ENCODE measurements around the gene ABCD2.

The ABCD2 gene

GRCh38 chr12:39619660-39620433, at the start of gene ABCD2:
Gene ABCD2 (minus strand): TSS chr12:39619803. CDS start chr12:39619615, 188 bp downstream.
- ChIA-PET CTCF (interaction anchor here (1.0 kb wide), 1 partner anchor 15 kb away, joined by 4 read pairs; no protein-coding TSS in a partner anchor), POLR2A (interaction anchor here (0.6 to 1.1 kb wide), 4 partner anchors 14 to 714 kb away, joined by 3 to 4 read pairs (median 4); partner anchors contain the start of gene CPNE8)
- DNase-seq (ENCODE audit: extremely low spot score): peak; percentile 68
- no peak for TF ChIP-seq FOXK2 (IDR thresholded peaks at IDR 0.05)
- TF ChIP-seq L3MBTL2 (conservative IDR thresholded peaks at IDR 0.05): peak; percentile 55; the same call in 1 of the 2 replicates

GRCh38 chr12:39660101-39660500, 40.5 kb upstream of the ABCD2 start:
- CTCF ChIA-PET: no interaction called here
- TF ChIP-seq BHLHE40 (IDR thresholded peaks at IDR 0.05; ENCODE audit: borderline replicate concordance) (no peak), HDGF (IDR thresholded peaks at IDR 0.05; ENCODE audit: borderline replicate concordance) (no peak), SP1 (IDR thresholded peaks at IDR 0.05) (no peak), L3MBTL2 (conservative IDR thresholded peaks at IDR 0.05) (no peak), SUZ12 (IDR thresholded peaks at IDR 0.05) (no peak), CTBP1 (IDR thresholded peaks at IDR 0.05; ENCODE audit: borderline replicate concordance) (no peak), NFRKB (IDR thresholded peaks at IDR 0.05) (no peak), LEF1 (IDR thresholded peaks at IDR 0.05; ENCODE audit: borderline replicate concordance) (no peak), ELF4 (IDR thresholded peaks at IDR 0.05) (no peak), TARDBP (IDR thresholded peaks at IDR 0.05) (no peak), ZNF384 (IDR thresholded peaks at IDR 0.05) (no peak), FOXK2 (IDR thresholded peaks at IDR 0.05) (no peak), ARNT (IDR thresholded peaks at IDR 0.05) (no peak), FOXM1 (IDR thresholded peaks at IDR 0.05; ENCODE audit: borderline replicate concordance) (no peak), FOXA1 (IDR thresholded peaks at IDR 0.05) (no peak)
- TF ChIP-seq, protein P1, sequence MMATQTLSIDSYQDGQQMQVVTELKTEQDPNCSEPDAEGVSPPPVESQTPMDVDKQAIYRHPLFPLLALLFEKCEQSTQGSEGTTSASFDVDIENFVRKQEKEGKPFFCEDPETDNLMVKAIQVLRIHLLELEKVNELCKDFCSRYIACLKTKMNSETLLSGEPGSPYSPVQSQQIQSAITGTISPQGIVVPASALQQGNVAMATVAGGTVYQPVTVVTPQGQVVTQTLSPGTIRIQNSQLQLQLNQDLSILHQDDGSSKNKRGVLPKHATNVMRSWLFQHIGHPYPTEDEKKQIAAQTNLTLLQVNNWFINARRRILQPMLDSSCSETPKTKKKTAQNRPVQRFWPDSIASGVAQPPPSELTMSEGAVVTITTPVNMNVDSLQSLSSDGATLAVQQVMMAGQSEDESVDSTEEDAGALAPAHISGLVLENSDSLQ (IDR thresholded peaks at IDR 0.05): no peak
- no peak for DNase-seq (ENCODE audit: extremely low spot score)
- POLR2A ChIA-PET: no interaction called here

DNA sequence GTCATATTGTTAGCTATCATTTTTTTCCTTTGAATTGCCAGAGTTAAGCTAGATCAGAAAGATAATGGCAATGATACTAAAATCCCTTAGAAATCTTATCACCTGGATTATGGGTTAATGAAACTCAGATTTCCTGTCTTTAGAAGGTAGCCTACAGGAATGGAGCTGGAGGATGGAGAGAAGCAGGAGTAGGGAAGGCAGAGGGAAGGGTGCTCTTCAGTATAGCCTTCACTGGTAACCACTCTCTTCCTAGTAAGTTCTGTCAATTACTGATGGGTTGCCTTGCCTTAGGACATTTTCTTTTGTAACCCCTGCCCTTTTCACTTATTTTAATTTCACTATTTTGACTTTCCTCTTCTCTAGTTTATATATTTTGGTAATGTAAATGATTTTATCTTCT, 27.8 kb upstream of the ABCD2 start:
- ChIA-PET CTCF (no interaction called here), POLR2A (no interaction called here)
- TF ChIP-seq FOXK2 (IDR thresholded peaks at IDR 0.05) (no peak), SUZ12 (IDR thresholded peaks at IDR 0.05) (no peak), TARDBP (IDR thresholded peaks at IDR 0.05) (no peak), CTBP1 (IDR thresholded peaks at IDR 0.05; ENCODE audit: borderline replicate concordance) (no peak), HDGF (IDR thresholded peaks at IDR 0.05; ENCODE audit: borderline replicate concordance) (no peak), SP1 (IDR thresholded peaks at IDR 0.05) (no peak), FOXM1 (IDR thresholded peaks at IDR 0.05; ENCODE audit: borderline replicate concordance) (no peak), ELF4 (IDR thresholded peaks at IDR 0.05) (no peak), ZNF384 (IDR thresholded peaks at IDR 0.05) (no peak), LEF1 (IDR thresholded peaks at IDR 0.05; ENCODE audit: borderline replicate concordance) (no peak), ARNT (IDR thresholded peaks at IDR 0.05) (no peak), NFRKB (IDR thresholded peaks at IDR 0.05) (no peak), L3MBTL2 (conservative IDR thresholded peaks at IDR 0.05) (no peak), FOXA1 (IDR thresholded peaks at IDR 0.05) (no peak), BHLHE40 (IDR thresholded peaks at IDR 0.05; ENCODE audit: borderline replicate concordance) (no peak)
- TF ChIP-seq, protein P1 (IDR thresholded peaks at IDR 0.05): no peak
- DNase-seq (ENCODE audit: extremely low spot score): no peak

DNA sequence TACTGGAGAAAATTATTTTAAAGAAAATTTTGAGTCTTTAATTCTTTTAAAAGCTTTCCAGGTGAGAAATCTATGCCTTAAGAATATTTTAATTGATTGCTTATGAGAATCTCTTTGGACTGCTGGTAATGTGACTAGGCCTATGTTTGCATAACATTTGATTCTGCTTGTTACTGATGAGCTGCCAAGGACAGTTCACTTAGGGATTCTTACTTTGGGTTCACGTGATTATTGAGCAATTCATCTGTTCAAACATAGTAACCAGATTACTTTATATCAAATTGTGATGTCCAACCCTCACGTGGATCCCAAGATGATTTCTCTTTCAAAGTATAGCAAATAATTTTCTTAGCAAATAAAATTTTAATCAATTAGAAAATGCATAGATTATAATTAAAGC, 27.4 kb upstream of the ABCD2 start:
- TF ChIP-seq NFRKB (IDR thresholded peaks at IDR 0.05) (no peak), FOXA1 (IDR thresholded peaks at IDR 0.05) (no peak), L3MBTL2 (conservative IDR thresholded peaks at IDR 0.05) (no peak), FOXM1 (IDR thresholded peaks at IDR 0.05; ENCODE audit: borderline replicate concordance) (no peak), CTBP1 (IDR thresholded peaks at IDR 0.05; ENCODE audit: borderline replicate concordance) (no peak), ZNF384 (IDR thresholded peaks at IDR 0.05) (no peak), SP1 (IDR thresholded peaks at IDR 0.05) (no peak), SUZ12 (IDR thresholded peaks at IDR 0.05) (no peak), ARNT (IDR thresholded peaks at IDR 0.05) (no peak), BHLHE40 (IDR thresholded peaks at IDR 0.05; ENCODE audit: borderline replicate concordance) (no peak), LEF1 (IDR thresholded peaks at IDR 0.05; ENCODE audit: borderline replicate concordance) (no peak), TARDBP (IDR thresholded peaks at IDR 0.05) (no peak)
- POLR2A ChIA-PET: no interaction called here
- no peak for DNase-seq (ENCODE audit: extremely low spot score)
- CTCF ChIA-PET: interaction anchor here (0.5 kb wide), 1 partner anchor 30 kb away, joined by 3 read pairs; no protein-coding TSS in a partner anchor

DNA sequence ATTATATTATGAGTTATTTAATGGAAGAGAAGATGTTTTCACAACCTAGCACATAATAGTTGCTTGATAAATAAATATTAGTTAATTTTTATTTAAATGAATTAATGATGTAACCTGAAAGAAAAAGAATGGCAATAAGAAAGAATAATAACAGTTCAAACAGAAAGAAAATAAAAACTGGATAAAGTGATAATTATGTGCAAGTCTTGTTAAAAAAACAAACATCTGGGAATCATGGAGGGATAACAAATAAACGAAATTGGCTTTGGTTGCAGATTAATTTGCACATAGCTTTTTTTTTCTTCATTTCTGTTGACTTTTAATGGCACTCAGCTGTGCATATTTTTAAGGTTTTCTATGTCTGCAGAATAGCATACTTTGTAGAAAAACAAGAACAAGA, 23.4 kb upstream of the ABCD2 start:
- POLR2A ChIA-PET: no interaction called here
- TF ChIP-seq ARNT (IDR thresholded peaks at IDR 0.05): no peak
- TF ChIP-seq NFRKB (IDR thresholded peaks at IDR 0.05): no peak
- no peak for TF ChIP-seq ELF4 (IDR thresholded peaks at IDR 0.05)
- TF ChIP-seq, protein P1 (IDR thresholded peaks at IDR 0.05): no peak
- TF ChIP-seq ZNF384 (IDR thresholded peaks at IDR 0.05): no peak
- no peak for TF ChIP-seq BHLHE40 (IDR thresholded peaks at IDR 0.05; ENCODE audit: borderline replicate concordance)
- TF ChIP-seq HDGF (IDR thresholded peaks at IDR 0.05; ENCODE audit: borderline replicate concordance): no peak
- TF ChIP-seq TARDBP (IDR thresholded peaks at IDR 0.05): no peak
- TF ChIP-seq LEF1 (IDR thresholded peaks at IDR 0.05; ENCODE audit: borderline replicate concordance): no peak
- TF ChIP-seq L3MBTL2 (conservative IDR thresholded peaks at IDR 0.05): no peak
- no peak for TF ChIP-seq CTBP1 (IDR thresholded peaks at IDR 0.05; ENCODE audit: borderline replicate concordance)
- DNase-seq (ENCODE audit: extremely low spot score): no peak
- CTCF ChIA-PET: no interaction called here

GRCh38 chr12:39638840-39639239, 19.2 kb upstream of the ABCD2 start:
- ChIA-PET POLR2A (no interaction called here), CTCF (no interaction called here)
- DNase-seq (ENCODE audit: extremely low spot score): no peak
- TF ChIP-seq SUZ12 (IDR thresholded peaks at IDR 0.05): no peak
- TF ChIP-seq NFRKB (IDR thresholded peaks at IDR 0.05): no peak
- no peak for TF ChIP-seq L3MBTL2 (conservative IDR thresholded peaks at IDR 0.05)
- no peak for TF ChIP-seq ELF4 (IDR thresholded peaks at IDR 0.05)
- TF ChIP-seq ARNT (IDR thresholded peaks at IDR 0.05): no peak
- no peak for TF ChIP-seq LEF1 (IDR thresholded peaks at IDR 0.05; ENCODE audit: borderline replicate concordance)
- no peak for TF ChIP-seq BHLHE40 (IDR thresholded peaks at IDR 0.05; ENCODE audit: borderline replicate concordance)
- TF ChIP-seq FOXK2 (IDR thresholded peaks at IDR 0.05): no peak
- no peak for TF ChIP-seq TARDBP (IDR thresholded peaks at IDR 0.05)

All from HEK293T (cell line).